NOMO-1 treated with DMSO at 0.1 percent for 48 hours (cell line): ENCODE measurements around the gene RGL1.

Experiments
- DNase-seq: peaks from one replicate; lab custom pipeline; 2025; ENCODE audit not compliant: unreplicated experiment; lab: John Stamatoyannopoulos, UW

Gene RGL1

GRCh38 chr1:183913567-183913993, 108.7 kb downstream of the RGL1 start:
- no peak for DNase-seq

- DNase-seq: no peak
Measured at GRCh38 chr1:183914276-183914675, 109.4 kb downstream of the RGL1 start.

- no peak for DNase-seq
Measured at GRCh38 chr1:183914891-183915290, 110.0 kb downstream of the RGL1 start.

- peak; percentile 84 for DNase-seq
Measured at GRCh38 chr1:183915625-183916510, 110.9 kb downstream of the RGL1 start.

GRCh38 chr1:183916574-183916973, 111.7 kb downstream of the RGL1 start:
- DNase-seq: no peak

GRCh38 chr1:183918589-183918988, 113.7 kb downstream of the RGL1 start:
- DNase-seq: no peak

GRCh38 chr1:183920651-183921050, 115.7 kb downstream of the RGL1 start:
- DNase-seq: no peak

- no peak for DNase-seq
Measured at GRCh38 chr1:183922197-183922596, 117.3 kb downstream of the RGL1 start.

GRCh38 chr1:183925947-183926346, 121.0 kb downstream of the RGL1 start:
- no peak for DNase-seq

- no peak for DNase-seq
Measured at GRCh38 chr1:183926983-183927382, 122.1 kb downstream of the RGL1 start.

- no peak for DNase-seq
Measured at GRCh38 chr1:183931646-183932271, 126.8 kb downstream of the RGL1 start.

- DNase-seq: no peak
Measured at GRCh38 chr1:183932412-183932811, 127.5 kb downstream of the RGL1 start.

GRCh38 chr1:183933528-183934179, 128.7 kb downstream of the RGL1 start:
- no peak for DNase-seq

- no peak for DNase-seq
Measured at GRCh38 chr1:183934314-183934713, 129.4 kb downstream of the RGL1 start.

- no peak for DNase-seq
Measured at GRCh38 chr1:183936009-183936408, 131.1 kb downstream of the RGL1 start.

- DNase-seq: no peak
Measured at GRCh38 chr1:183936791-183937190, 131.9 kb downstream of the RGL1 start.

- DNase-seq: no peak
Measured at GRCh38 chr1:183937611-183938010, 132.7 kb downstream of the RGL1 start.

- no peak for DNase-seq
Measured at GRCh38 chr1:183941001-183941400, 136.1 kb downstream of the RGL1 start.

GRCh38 chr1:183942933-183943693, 138.2 kb downstream of the RGL1 start:
- DNase-seq: peak; percentile 94

- DNase-seq: peak; percentile 60
Measured at GRCh38 chr1:183945428-183946319, 140.8 kb downstream of the RGL1 start.
